Esophagus muscularis mucosa (tissue), 4 donors: Measurements from ENCODE around the gene RPS14. TPM values are rescaled to one million over a fixed set of nuclear protein-coding genes. Genes with fewer than 3 reads are reported as not detected.
"Not testable (repeated sequence)": the region's sequence is repeated elsewhere in the genome, so short reads cannot be mapped to it uniquely, and the experiment has no call there.

Source experiments
- DNase-seq: peaks from one replicate; pipeline ENCODE4 v3.0.0-alpha.2; 2017; ENCODE audit errors: extremely low spot score
- H3K27ac ChIP-seq, 4 donors: fragments of 200-600 bp; sonication (generic); replicated peaks in 1 of 4; 1 replicate in 3 of 4; 2 replicates in 1 of 4; pipeline ENCODE4 v1.5.1; 2016 to 2019; ENCODE audit warnings: mild to moderate bottlenecking in 1 of 4
- H3K27me3 ChIP-seq, 4 donors: fragments of 200-600 bp; sonication (generic); one replicate each; pipeline versions ENCODE4 v1.5.1 to v1.6.0; 2016 to 2019
- H3K36me3 ChIP-seq, 4 donors: fragments of 200-600 bp; sonication (generic); one replicate each; pipeline ENCODE4 v1.5.1; 2016 to 2019
- H3K4me1 ChIP-seq, 4 donors: fragments of 200-600 bp; sonication (generic); one replicate each; pipeline ENCODE4 v1.5.1; 2016 to 2019
- H3K4me3 ChIP-seq, 4 donors: fragments of 200-600 bp; sonication (generic); 1 replicate in 2 of 4; 2 replicates in 2 of 4; pipeline ENCODE4 v1.5.1; 2016 to 2019; ENCODE audit warnings: mild to moderate bottlenecking in 4 of 4, moderate library complexity in 1 of 4
- H3K9me3 ChIP-seq, 4 donors: fragments of 200-600 bp; sonication (generic); 1 replicate in 3 of 4; 2 replicates in 1 of 4; pipeline ENCODE4 v1.5.1; 2016 to 2019
- EP300 ChIP-seq: sonication (generic); formaldehyde crosslinking; IDR thresholded peaks from one replicate; pipeline ENCODE4 v1.6.1; 2017; ENCODE audit warnings: antibody characterized with exemption
- POLR2A ChIP-seq: fragments of 450-650 bp; IDR thresholded peaks from one replicate; pipeline ENCODE4 v1.6.1; 2017; ENCODE audit warnings: antibody characterized with exemption, moderate library complexity, mild to moderate bottlenecking, low read depth
- POLR2AphosphoS5 ChIP-seq, 2 donors: sonication (generic); formaldehyde crosslinking; IDR thresholded peaks; one replicate each; pipeline ENCODE4 v1.6.1; 2017; ENCODE audit warnings: antibody characterized with exemption in 2 of 2
- WGBS: methylation state at CpG from one replicate; pipeline ENCODE4 v1.1.5; 2018; 5-methylcytosine and 5-hydroxymethylcytosine counted together
- intact Hi-C: fragments of 100-400 bp; cut with DNase I; formaldehyde crosslinking; loops from one replicate; pipeline ENCODE4 v1.15.1; 2023
- total RNA-seq, 4 donors: library from RNA; depleted of rRNA; stranded (reverse); fragments of >200 nt; gene quantifications; one replicate each; pipeline versions ENCODE4 v1.1.0 to v1.2.1, GENCODE V29; 2016
- TF ChIP-seq, protein P1 (sequence below), 3 experiments: fragments of 200-600 bp in 2 of 3; fragments of 450-650 bp in 1 of 3; sonication (generic) in 2 of 3; IDR thresholded peaks; one replicate each; pipeline ENCODE4 v1.5.1; 2017 to 2019; ENCODE audit warnings: antibody characterized with exemption in 3 of 3, mild to moderate bottlenecking in 2 of 3, moderate library complexity in 1 of 3

The RPS14 gene
- total RNA-seq, 4 donors from 2014 or later = 1,492 to 3,727 (median 2,626) TPM

- DNase-seq = no peak
- 96% methylated on average over 4 of the region's 5 CpGs for WGBS
- TF ChIP-seq EP300 (no peak), POLR2A (no peak), POLR2AphosphoS5 (IDR thresholded peaks at IDR 0.05) (no peak)
- TF ChIP-seq, protein P1, sequence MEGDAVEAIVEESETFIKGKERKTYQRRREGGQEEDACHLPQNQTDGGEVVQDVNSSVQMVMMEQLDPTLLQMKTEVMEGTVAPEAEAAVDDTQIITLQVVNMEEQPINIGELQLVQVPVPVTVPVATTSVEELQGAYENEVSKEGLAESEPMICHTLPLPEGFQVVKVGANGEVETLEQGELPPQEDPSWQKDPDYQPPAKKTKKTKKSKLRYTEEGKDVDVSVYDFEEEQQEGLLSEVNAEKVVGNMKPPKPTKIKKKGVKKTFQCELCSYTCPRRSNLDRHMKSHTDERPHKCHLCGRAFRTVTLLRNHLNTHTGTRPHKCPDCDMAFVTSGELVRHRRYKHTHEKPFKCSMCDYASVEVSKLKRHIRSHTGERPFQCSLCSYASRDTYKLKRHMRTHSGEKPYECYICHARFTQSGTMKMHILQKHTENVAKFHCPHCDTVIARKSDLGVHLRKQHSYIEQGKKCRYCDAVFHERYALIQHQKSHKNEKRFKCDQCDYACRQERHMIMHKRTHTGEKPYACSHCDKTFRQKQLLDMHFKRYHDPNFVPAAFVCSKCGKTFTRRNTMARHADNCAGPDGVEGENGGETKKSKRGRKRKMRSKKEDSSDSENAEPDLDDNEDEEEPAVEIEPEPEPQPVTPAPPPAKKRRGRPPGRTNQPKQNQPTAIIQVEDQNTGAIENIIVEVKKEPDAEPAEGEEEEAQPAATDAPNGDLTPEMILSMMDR (IDR thresholded peaks at IDR 0.05) = no peak
- no peaks in the 10 kb centered on the region for H3K27me3 ChIP-seq
- intact Hi-C loops = no loop called here
- no peak overlapping the region for H3K4me3 ChIP-seq
- H3K9me3 ChIP-seq = no peaks in the 10 kb centered on the region
- H3K27ac ChIP-seq = peak overlapping the region in 1 of 4 donors; percentile 23
- peaks cover 6 to 9% (median 8%) of the 10 kb centered on the region in 4 donors for H3K4me1 ChIP-seq
- H3K36me3 ChIP-seq = no peaks in the 10 kb centered on the region
Measured at GRCh38 chr5:150428978-150429377, 20.6 kb downstream of the RPS14 start.

GRCh38 chr5:150428106-150428876 is 21.2 kb downstream of the RPS14 start:
- no peaks in the 10 kb centered on the region for H3K36me3 ChIP-seq
- no peaks in the 10 kb centered on the region for H3K9me3 ChIP-seq
- TF ChIP-seq, protein P1 (IDR thresholded peaks at IDR 0.05) = no peak
- peak in 1 of 2 donors; percentile 25 for TF ChIP-seq POLR2AphosphoS5 (IDR thresholded peaks at IDR 0.05)
- H3K27ac ChIP-seq = peak overlapping the region in 2 of 4 donors; percentile 23 to 25
- H3K27me3 ChIP-seq = no peaks in the 10 kb centered on the region
- H3K4me3 ChIP-seq = no peak overlapping the region
- H3K4me1 ChIP-seq = peaks cover 6 to 9% (median 8%) of the 10 kb centered on the region in 4 donors
- no peak for DNase-seq
- 70% methylated on average over 15 of the region's 18 CpGs for WGBS
- intact Hi-C loops = no loop called here

GRCh38 chr5:150426165-150426564 is 23.4 kb downstream of the RPS14 start:
- H3K4me3 ChIP-seq, H3K9me3 ChIP-seq, H3K27ac ChIP-seq, H3K27me3 ChIP-seq, H3K4me1 ChIP-seq, H3K36me3 ChIP-seq, intact Hi-C loops, DNase-seq: not testable (repeated sequence)
- WGBS = 97% methylated on average over 9 of the region's 9 CpGs

GRCh38 chr5:150422758-150423157 is 26.8 kb downstream of the RPS14 start:
- no peak overlapping the region for H3K4me3 ChIP-seq
- intact Hi-C loops = no loop called here
- H3K4me1 ChIP-seq = no peaks in the 10 kb centered on the region
- 66% methylated on average over 3 of the region's 3 CpGs for WGBS
- H3K9me3 ChIP-seq = no peaks in the 10 kb centered on the region
- TF ChIP-seq POLR2A = no peak
- no peak for TF ChIP-seq POLR2AphosphoS5 (IDR thresholded peaks at IDR 0.05)
- TF ChIP-seq, protein P1 (IDR thresholded peaks at IDR 0.05) = no peak
- no peak for TF ChIP-seq EP300
- no peaks in the 10 kb centered on the region for H3K27me3 ChIP-seq
- no peak for DNase-seq
- H3K27ac ChIP-seq = no peak overlapping the region
- no peaks in the 10 kb centered on the region for H3K36me3 ChIP-seq

DNA sequence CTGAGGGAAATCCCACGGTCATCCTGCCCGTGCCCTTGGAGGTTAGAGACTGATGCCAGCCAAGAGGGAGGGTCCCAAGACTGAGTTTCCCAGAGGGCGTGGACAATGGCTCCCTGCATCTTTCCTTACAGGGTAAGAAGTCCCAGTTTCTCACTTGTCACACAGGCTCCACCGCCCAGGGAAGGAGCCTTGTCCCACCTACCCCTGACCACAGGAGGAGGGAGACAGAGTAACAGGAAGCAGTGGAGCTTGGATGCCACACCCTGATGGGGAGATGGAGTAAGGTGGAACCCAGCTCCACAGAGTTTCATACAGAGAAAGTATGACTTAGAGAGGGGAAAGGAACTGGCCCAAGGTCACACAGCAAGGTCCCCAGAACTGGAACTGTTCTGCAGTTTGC is 27.5 kb downstream of the RPS14 start:
- 46% methylated on average over 1 of the region's 4 CpGs for whole genome bisulfite sequencing

More for the DNA sequence above, 27.5 kb downstream of the RPS14 start:
- Histone ChIP-seq H3K4me1 (no peaks in the 10 kb centered on the region), H3K4me3 (no peak overlapping the region), H3K27me3 (no peaks in the 10 kb centered on the region), H3K27ac (no peak overlapping the region), H3K36me3 (no peaks in the 10 kb centered on the region), H3K9me3 (no peaks in the 10 kb centered on the region)
- intact Hi-C loops = no loop called here
- TF ChIP-seq, protein P1 (IDR thresholded peaks at IDR 0.05) = no peak
- TF ChIP-seq EP300 (no peak), POLR2AphosphoS5 (IDR thresholded peaks at IDR 0.05) (no peak), POLR2A (no peak)
- no peak for DNase-seq
